ENCODE results near the gene NCOA3. TPM values are rescaled to one million over a fixed set of nuclear protein-coding genes. Genes with fewer than 3 reads are reported as not detected.
"Not testable (repeated sequence)": the region's sequence is repeated elsewhere in the genome, so short reads cannot be mapped to it uniquely, and the experiment has no call there.

Gene NCOA3
- total RNA-seq, 4 donors from 2014 or later, result 45.1 to 77.8 (median 56.3) TPM

DNA sequence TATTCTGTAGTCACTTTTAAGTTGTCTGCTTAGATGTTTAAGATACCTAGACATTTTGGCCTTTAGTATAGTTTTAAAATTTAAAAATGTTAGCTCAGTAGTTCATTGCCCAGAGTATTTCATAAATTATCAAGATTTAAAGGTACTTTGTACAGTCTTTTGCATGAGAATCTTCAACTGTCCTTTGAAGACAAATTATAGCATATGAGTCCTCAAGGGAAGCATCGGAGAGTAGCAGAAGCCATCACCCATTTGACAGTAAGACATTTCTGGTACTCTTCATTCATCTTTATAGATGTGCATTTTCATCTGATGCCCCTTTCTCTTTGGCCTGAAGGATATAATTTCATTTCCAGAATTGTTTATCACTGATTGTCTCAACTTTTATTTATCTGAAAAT is 89.5 kb downstream of the NCOA3 start:
- WGBS, result 69% methylated on average over 1 of the region's 1 CpG
- H3K9me3 ChIP-seq, result no peaks in the 10 kb centered on the region
- H3K4me1 ChIP-seq, result peaks cover 4% of the 10 kb centered on the region

DNA sequence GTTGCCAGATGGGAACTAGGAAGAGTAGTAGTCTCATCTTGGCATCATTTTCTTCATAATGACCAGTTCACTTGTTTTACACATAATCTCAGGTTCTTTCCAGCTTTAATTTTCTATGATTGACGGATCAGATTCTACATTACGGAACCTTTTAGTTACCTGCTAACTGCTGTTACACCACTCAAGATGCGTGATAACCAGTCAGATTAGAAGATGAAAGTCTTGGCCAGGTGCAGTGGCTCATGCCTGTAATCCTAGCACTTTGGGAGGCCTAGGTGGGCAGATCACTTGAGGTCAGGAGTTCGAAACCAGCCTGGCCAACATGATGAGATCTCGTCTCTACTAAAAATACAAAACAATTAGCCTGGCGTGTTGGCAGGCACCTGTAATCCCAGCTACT is 92.5 kb downstream of the NCOA3 start:
- Histone ChIP-seq H3K36me3 (no peaks in the 10 kb centered on the region), H3K27me3 (no peaks in the 10 kb centered on the region), H3K4me3 (no peak overlapping the region), H3K9me3 (no peaks in the 10 kb centered on the region), H3K27ac (no peak overlapping the region), H3K4me1 (no peaks in the 10 kb centered on the region)
- no peak for DNase-seq (ENCODE audit: low spot score in 2 of 2)
- WGBS, result over 99% methylated on average over 6 of the region's 6 CpGs
- no peak for TF ChIP-seq EP300 (IDR thresholded peaks at IDR 0.05)
- no peak for TF ChIP-seq POLR2AphosphoS5 (IDR thresholded peaks at IDR 0.05)
- no peak for TF ChIP-seq POLR2A (IDR thresholded peaks at IDR 0.05)
- TF ChIP-seq, protein P1, sequence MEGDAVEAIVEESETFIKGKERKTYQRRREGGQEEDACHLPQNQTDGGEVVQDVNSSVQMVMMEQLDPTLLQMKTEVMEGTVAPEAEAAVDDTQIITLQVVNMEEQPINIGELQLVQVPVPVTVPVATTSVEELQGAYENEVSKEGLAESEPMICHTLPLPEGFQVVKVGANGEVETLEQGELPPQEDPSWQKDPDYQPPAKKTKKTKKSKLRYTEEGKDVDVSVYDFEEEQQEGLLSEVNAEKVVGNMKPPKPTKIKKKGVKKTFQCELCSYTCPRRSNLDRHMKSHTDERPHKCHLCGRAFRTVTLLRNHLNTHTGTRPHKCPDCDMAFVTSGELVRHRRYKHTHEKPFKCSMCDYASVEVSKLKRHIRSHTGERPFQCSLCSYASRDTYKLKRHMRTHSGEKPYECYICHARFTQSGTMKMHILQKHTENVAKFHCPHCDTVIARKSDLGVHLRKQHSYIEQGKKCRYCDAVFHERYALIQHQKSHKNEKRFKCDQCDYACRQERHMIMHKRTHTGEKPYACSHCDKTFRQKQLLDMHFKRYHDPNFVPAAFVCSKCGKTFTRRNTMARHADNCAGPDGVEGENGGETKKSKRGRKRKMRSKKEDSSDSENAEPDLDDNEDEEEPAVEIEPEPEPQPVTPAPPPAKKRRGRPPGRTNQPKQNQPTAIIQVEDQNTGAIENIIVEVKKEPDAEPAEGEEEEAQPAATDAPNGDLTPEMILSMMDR (IDR thresholded peaks at IDR 0.05), result no peak

More for the DNA sequence above, 89.5 kb downstream of the NCOA3 start:
- no peak for DNase-seq (ENCODE audit: low spot score in 2 of 2)
- Histone ChIP-seq H3K36me3 (no peaks in the 10 kb centered on the region), H3K27ac (no peak overlapping the region), H3K27me3 (no peaks in the 10 kb centered on the region), H3K4me3 (no peak overlapping the region)
- TF ChIP-seq EP300 (IDR thresholded peaks at IDR 0.05), result no peak
- TF ChIP-seq, protein P1 (IDR thresholded peaks at IDR 0.05), result no peak
- no peak for TF ChIP-seq POLR2A (IDR thresholded peaks at IDR 0.05)
- TF ChIP-seq POLR2AphosphoS5 (IDR thresholded peaks at IDR 0.05), result no peak

DNA sequence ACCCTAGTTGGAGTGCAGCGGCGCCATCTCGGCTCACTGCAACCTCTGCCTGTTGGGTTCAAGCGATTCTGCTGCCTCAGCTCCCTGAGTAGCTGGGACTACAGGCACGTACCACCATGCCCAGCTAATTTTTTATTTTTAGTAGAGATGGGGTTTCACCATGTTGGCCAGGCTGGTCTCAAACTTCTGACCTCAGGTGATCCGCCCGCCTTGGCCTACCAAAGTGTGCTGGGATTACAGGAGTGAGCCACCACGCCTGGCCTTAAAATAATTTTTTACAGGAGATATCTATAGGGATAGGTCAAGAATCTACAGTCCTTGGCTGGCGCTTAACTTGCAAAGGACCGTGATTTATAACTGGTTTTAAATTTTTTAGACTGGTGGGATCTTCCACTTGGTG is 93.5 kb downstream of the NCOA3 start:
- 96% methylated on average over 10 of the region's 10 CpGs for WGBS
- H3K4me1 ChIP-seq; H3K4me3 ChIP-seq; H3K27me3 ChIP-seq; H3K27ac ChIP-seq; DNase-seq (ENCODE audit: low spot score in 2 of 2); H3K9me3 ChIP-seq; H3K36me3 ChIP-seq: not testable (repeated sequence)

DNA sequence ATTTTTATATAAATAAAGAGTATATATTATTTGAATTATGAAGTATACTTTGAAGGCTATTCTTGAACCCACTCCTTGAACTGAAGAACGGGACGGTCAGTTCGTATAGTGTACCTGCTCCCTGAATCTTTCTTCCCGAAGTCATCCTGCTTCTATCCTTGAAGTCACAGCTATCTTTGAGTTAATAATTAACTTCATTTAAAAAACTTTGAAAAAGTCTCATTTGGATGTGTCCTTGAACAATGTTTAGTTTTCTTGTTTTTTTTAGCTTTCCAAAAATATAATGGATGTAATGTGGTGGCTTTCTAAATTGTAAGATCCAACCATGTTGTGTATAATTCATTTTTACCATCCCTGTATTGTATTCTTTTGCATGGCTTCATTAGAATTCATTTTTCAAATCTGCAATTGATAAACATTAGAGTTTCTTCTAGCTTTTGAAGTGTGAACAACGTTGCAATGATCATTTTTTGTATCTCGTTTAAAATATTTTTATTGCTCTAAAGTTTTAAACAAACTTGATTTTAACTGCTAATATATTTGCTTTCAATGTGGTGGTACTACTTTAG is 94.4 kb downstream of the NCOA3 start:
- Histone ChIP-seq H3K4me3 (no peak overlapping the region), H3K9me3 (no peaks in the 10 kb centered on the region), H3K27ac (no peak overlapping the region), H3K27me3 (no peaks in the 10 kb centered on the region), H3K36me3 (no peaks in the 10 kb centered on the region), H3K4me1 (peaks cover 5% of the 10 kb centered on the region)
- WGBS, result 90% methylated on average over 6 of the region's 6 CpGs
- TF ChIP-seq, protein P1 (IDR thresholded peaks at IDR 0.05), result no peak
- no peak for TF ChIP-seq EP300 (IDR thresholded peaks at IDR 0.05)
- no peak for TF ChIP-seq POLR2A (IDR thresholded peaks at IDR 0.05)
- no peak for TF ChIP-seq POLR2AphosphoS5 (IDR thresholded peaks at IDR 0.05)
- DNase-seq (ENCODE audit: low spot score in 2 of 2), result no peak

DNA sequence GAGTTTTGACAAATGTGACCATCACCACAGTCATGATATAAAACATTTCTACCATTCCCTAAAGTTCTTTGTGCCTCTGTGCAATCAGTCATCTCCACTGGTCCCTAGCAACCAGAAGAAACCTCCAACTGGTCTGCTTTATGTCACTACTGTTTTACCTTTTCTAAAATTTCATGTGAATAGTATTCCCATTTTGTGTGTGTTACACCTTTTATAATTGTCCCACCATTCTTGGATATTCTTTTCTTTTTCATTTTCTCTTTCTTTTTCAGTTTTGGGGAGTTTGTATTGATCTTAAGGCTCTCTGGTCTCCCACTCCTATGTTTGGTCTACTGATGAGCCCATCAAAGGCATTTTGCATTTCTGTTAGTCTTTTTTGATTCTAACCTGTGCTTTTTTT is 95.4 kb downstream of the NCOA3 start:
- peaks cover 5% of the 10 kb centered on the region for H3K4me1 ChIP-seq
- no peak for DNase-seq (ENCODE audit: low spot score in 2 of 2)
- H3K27ac ChIP-seq, result no peak overlapping the region
- TF ChIP-seq POLR2AphosphoS5 (IDR thresholded peaks at IDR 0.05) (no peak), EP300 (IDR thresholded peaks at IDR 0.05) (no peak), POLR2A (IDR thresholded peaks at IDR 0.05) (no peak)
- TF ChIP-seq, protein P1 (IDR thresholded peaks at IDR 0.05), result no peak
- no peak overlapping the region for H3K4me3 ChIP-seq
- H3K9me3 ChIP-seq, result no peaks in the 10 kb centered on the region
- no peaks in the 10 kb centered on the region for H3K36me3 ChIP-seq
- no peaks in the 10 kb centered on the region for H3K27me3 ChIP-seq
